BJ (cell line): ENCODE results near the gene BMP2K. TPM values are rescaled to one million over a fixed set of nuclear protein-coding genes. Genes with fewer than 3 reads are reported as not detected.
"Not testable (repeated sequence)": the region's sequence is repeated elsewhere in the genome, so short reads cannot be mapped to it uniquely, and the experiment has no call there.

Experiments used
- CTCF ChIA-PET: fragments of 350-600 bp; formaldehyde crosslinking; extraction: SDS; loops from one replicate; lab custom pipeline; 2021; ENCODE audit warnings: antibody characterized with exemption, inconsistent platforms; lab: Yijun Ruan, JAX
- POLR2A ChIA-PET: fragments of 300-600 bp; sonication (Branson Sonifier 250); formaldehyde crosslinking; extraction: SDS; loops from one replicate; lab custom pipeline; 2021; ENCODE audit warnings: antibody characterized with exemption; lab: Charles Lee
- DNase-seq: peaks from one replicate; pipeline ENCODE4 v3.0.0-alpha.2; 2011; ENCODE audit warnings: low read depth
- H3K27me3 ChIP-seq: 2 replicates; pipeline ENCODE4 v1.6.0; 2011; ENCODE audit warnings: low read length; ENCODE audit not compliant: control insufficient read depth, insufficient read depth
- H3K36me3 ChIP-seq: 2 replicates; pipeline ENCODE4 v1.5.1; 2011; ENCODE audit warnings: low read length; ENCODE audit not compliant: control insufficient read depth, insufficient read depth
- H3K4me3 ChIP-seq: 2 replicates; pipeline ENCODE4 v1.5.1; 2011; ENCODE audit warnings: low read depth, mild to moderate bottlenecking, control low read depth, low read length
- CTCF ChIP-seq: IDR thresholded peaks from 2 replicates; pipeline ENCODE4 v1.5.1; 2011; ENCODE audit warnings: low read depth, mild to moderate bottlenecking, control low read depth, inconsistent platforms, low read length, moderate library complexity; ENCODE audit not compliant: insufficient read depth
- polyA plus RNA-seq: library from polyadenylated mRNA; depleted of rRNA; stranded (reverse); fragments of >200 nt; gene quantifications from 2 replicates; pipeline ENCODE4 v1.2.3, GENCODE V29; 2011

BMP2K gene
- polyA plus RNA-seq, 1 experiment, result 19.3 TPM

GRCh38 chr4:78901882-78902281, 125.7 kb downstream of the BMP2K start:
- no peak for DNase-seq
- TF ChIP-seq CTCF, result no peak
- Histone ChIP-seq H3K36me3 (peaks cover 2% of the 10 kb centered on the region; the same call in 1 of the 2 replicates), H3K27me3 (no peaks in the 10 kb centered on the region), H3K4me3 (no peak overlapping the region)
- CTCF ChIA-PET, result no interaction called here
- POLR2A ChIA-PET, result no interaction called here

DNA sequence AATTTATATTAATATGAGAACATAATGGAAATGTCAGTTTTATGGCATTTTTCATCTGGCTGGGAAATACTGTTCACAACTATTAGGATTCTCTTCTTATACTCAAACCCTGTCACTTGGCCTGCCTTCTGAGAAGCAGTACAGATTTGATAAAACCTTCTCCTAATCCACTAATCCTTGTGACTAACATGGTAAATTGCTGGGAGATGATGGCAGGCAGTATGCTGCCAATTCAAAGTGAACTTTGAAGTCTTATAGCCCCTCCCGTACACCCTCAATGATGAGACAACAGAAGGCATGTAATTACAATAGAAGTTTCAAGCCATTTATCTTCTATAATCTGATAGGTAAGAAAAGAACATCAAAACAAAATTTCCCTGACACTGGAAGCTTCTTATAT, 126.1 kb downstream of the BMP2K start:
- CTCF ChIA-PET, result no interaction called here
- DNase-seq, result no peak
- TF ChIP-seq CTCF, result no peak
- Histone ChIP-seq H3K27me3 (no peaks in the 10 kb centered on the region), H3K4me3 (no peak overlapping the region), H3K36me3 (peaks cover 2% of the 10 kb centered on the region; the same call in 1 of the 2 replicates)
- POLR2A ChIA-PET, result no interaction called here

- Histone ChIP-seq H3K4me3 (no peak overlapping the region), H3K36me3 (no peaks in the 10 kb centered on the region), H3K27me3 (no peaks in the 10 kb centered on the region)
- DNase-seq, result no peak
- ChIA-PET CTCF (no interaction called here), POLR2A (no interaction called here)
- TF ChIP-seq CTCF, result no peak
Measured at GRCh38 chr4:78904143-78904542, 128.0 kb downstream of the BMP2K start.

DNA sequence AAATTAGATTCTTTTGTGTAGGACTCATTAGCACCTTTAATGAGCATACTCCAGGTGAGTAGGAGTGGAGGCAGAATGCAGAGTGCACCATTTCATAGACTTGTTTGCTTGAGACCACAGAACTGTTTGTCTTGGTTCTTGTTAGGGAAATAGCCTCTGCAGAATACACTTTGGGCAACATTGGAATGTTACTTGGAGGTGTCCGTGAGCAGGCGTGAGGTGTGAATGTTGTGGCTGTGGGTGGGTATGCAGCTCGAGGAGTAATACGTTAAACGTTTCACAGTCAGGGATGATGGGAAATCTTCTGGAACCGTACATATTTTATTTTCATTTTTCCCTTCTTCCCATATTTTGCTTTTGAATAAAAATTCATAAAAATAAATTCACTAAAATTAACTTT, 131.5 kb downstream of the BMP2K start:
- CTCF ChIA-PET, result no interaction called here
- no peaks in the 10 kb centered on the region for H3K27me3 ChIP-seq
- no peak for DNase-seq

DNA sequence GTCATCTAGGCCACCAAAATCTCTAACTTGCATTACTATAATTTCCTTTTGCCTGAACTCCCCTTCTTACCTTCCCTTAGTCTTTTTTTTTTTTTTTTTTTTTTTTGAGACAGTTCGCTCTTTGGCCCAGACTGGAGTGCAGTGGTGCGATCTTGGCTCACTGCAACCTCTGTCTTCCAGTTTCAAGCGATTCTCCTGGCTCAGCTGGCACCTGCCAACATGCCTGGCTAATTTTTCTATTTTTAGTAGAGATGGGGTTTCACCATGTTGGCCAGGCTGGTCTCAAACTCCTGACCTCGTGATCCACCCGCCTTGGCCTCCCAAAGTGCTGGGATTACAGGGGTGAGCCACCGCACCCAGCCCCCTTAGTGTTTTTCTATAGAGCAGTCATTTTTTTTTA, 132.8 kb downstream of the BMP2K start:
- DNase-seq, POLR2A ChIA-PET, CTCF ChIA-PET: not testable (repeated sequence)

More for the DNA sequence above, 131.5 kb downstream of the BMP2K start:
- Histone ChIP-seq H3K36me3 (peaks cover 5% of the 10 kb centered on the region; the same call in 1 of the 2 replicates), H3K4me3 (no peak overlapping the region)
- TF ChIP-seq CTCF, result no peak
- POLR2A ChIA-PET, result no interaction called here

DNA sequence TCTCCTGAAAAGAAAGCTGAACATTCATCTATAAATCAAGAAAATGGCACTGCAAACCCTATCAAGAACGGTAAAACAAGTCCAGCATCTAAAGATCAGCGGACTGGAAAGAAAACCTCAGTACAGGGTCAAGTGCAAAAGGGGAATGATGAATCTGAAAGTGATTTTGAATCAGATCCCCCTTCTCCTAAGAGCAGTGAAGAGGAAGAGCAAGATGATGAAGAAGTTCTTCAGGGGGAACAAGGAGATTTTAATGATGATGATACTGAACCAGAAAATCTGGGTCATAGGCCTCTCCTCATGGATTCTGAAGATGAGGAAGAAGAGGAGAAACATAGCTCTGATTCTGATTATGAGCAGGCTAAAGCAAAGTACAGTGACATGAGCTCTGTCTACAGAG, 134.5 kb downstream of the BMP2K start:
- no peak for DNase-seq
- Histone ChIP-seq H3K27me3 (no peaks in the 10 kb centered on the region), H3K4me3 (no peak overlapping the region), H3K36me3 (peaks cover 5% of the 10 kb centered on the region; the same call in 1 of the 2 replicates)
- no peak for TF ChIP-seq CTCF
- CTCF ChIA-PET, result no interaction called here
- POLR2A ChIA-PET, result no interaction called here

More for the DNA sequence above, 132.8 kb downstream of the BMP2K start:
- H3K4me3 ChIP-seq, H3K36me3 ChIP-seq, H3K27me3 ChIP-seq: not testable (repeated sequence)
